ENCODE results near the gene ELP4.
"Not testable (repeated sequence)": the region's sequence is repeated elsewhere in the genome, so short reads cannot be mapped to it uniquely, and the experiment has no call there.

Gene ELP4

GRCh38 chr11:31555938-31556337 is 46.4 kb downstream of the ELP4 start:
- no peak for DNase-seq (ENCODE audit: low spot score)

- no peak for DNase-seq (ENCODE audit: low spot score)
These were observed 48.4 kb downstream of the ELP4 start for GRCh38 chr11:31558001-31558400.

- no peak for DNase-seq (ENCODE audit: low spot score)
These were observed 51.4 kb downstream of the ELP4 start for GRCh38 chr11:31560842-31561476.

- DNase-seq (ENCODE audit: low spot score) = not testable (repeated sequence)
These were observed 55.0 kb downstream of the ELP4 start for GRCh38 chr11:31564517-31564916.

- DNase-seq (ENCODE audit: low spot score) = not testable (repeated sequence)
These were observed 64.6 kb downstream of the ELP4 start for GRCh38 chr11:31574133-31574532.

- DNase-seq (ENCODE audit: low spot score) = not testable (repeated sequence)
These were observed 66.2 kb downstream of the ELP4 start for GRCh38 chr11:31575764-31576163.

GRCh38 chr11:31579412-31579811 is 69.8 kb downstream of the ELP4 start:
- DNase-seq (ENCODE audit: low spot score) = not testable (repeated sequence)

- DNase-seq (ENCODE audit: low spot score) = no peak
These were observed 73.1 kb downstream of the ELP4 start for GRCh38 chr11:31582697-31583096.

- DNase-seq (ENCODE audit: low spot score) = no peak
These were observed 88.9 kb downstream of the ELP4 start for GRCh38 chr11:31598454-31598853.

- no peak for DNase-seq (ENCODE audit: low spot score)
These were observed 92.2 kb downstream of the ELP4 start for GRCh38 chr11:31601635-31602282.

- no peak for DNase-seq (ENCODE audit: low spot score)
These were observed 97.3 kb downstream of the ELP4 start for GRCh38 chr11:31606893-31607292.

- no peak for DNase-seq (ENCODE audit: low spot score)
These were observed 98.3 kb downstream of the ELP4 start for GRCh38 chr11:31607914-31608313.

GRCh38 chr11:31608995-31609394 is 99.4 kb downstream of the ELP4 start:
- no peak for DNase-seq (ENCODE audit: low spot score)

GRCh38 chr11:31610544-31610943 is 101.0 kb downstream of the ELP4 start:
- no peak for DNase-seq (ENCODE audit: low spot score)

- no peak for DNase-seq (ENCODE audit: low spot score)
These were observed 107.7 kb downstream of the ELP4 start for GRCh38 chr11:31617246-31617645.

- DNase-seq (ENCODE audit: low spot score) = no peak
These were observed 110.4 kb downstream of the ELP4 start for GRCh38 chr11:31619980-31620379.

GRCh38 chr11:31620434-31620833 is 110.9 kb downstream of the ELP4 start:
- no peak for DNase-seq (ENCODE audit: low spot score)

- no peak for DNase-seq (ENCODE audit: low spot score)
These were observed 116.3 kb downstream of the ELP4 start for GRCh38 chr11:31625868-31626267.

GRCh38 chr11:31628111-31628510 is 118.5 kb downstream of the ELP4 start:
- DNase-seq (ENCODE audit: low spot score) = no peak

- no peak for DNase-seq (ENCODE audit: low spot score)
These were observed 127.4 kb downstream of the ELP4 start for GRCh38 chr11:31636983-31637382.

- DNase-seq (ENCODE audit: low spot score) = no peak
These were observed 131.0 kb downstream of the ELP4 start for GRCh38 chr11:31640611-31641010.

GRCh38 chr11:31641477-31642062 is 132.0 kb downstream of the ELP4 start:
- DNase-seq (ENCODE audit: low spot score) = peak; percentile 54

GRCh38 chr11:31643857-31644256 is 134.3 kb downstream of the ELP4 start:
- no peak for DNase-seq (ENCODE audit: low spot score)

- DNase-seq (ENCODE audit: low spot score) = peak; percentile 83
These were observed 136.2 kb downstream of the ELP4 start for GRCh38 chr11:31645747-31646146.
